H7 (cell line): ENCODE results near the gene AP5B1. TPM values are rescaled to one million over a fixed set of nuclear protein-coding genes. Genes with fewer than 3 reads are reported as not detected.

Experiments used
- DNase-seq: peaks from one replicate; pipeline ENCODE4 v3.0.0; 2012
- H3K27me3 ChIP-seq: 2 replicates; pipeline ENCODE4 v1.6.0; 2011; ENCODE audit warnings: mild to moderate bottlenecking, low read length; ENCODE audit not compliant: control insufficient read depth, insufficient read depth
- H3K36me3 ChIP-seq: replicated peaks from 2 replicates; pipeline ENCODE4 v1.5.1; 2011; ENCODE audit warnings: low read length; ENCODE audit not compliant: control insufficient read depth, insufficient read depth
- H3K4me3 ChIP-seq: 2 replicates; pipeline ENCODE4 v1.5.1; 2011; ENCODE audit warnings: low read depth, mild to moderate bottlenecking, control low read depth, low read length, moderate library complexity; ENCODE audit not compliant: insufficient read depth
- total RNA-seq: library from RNA; depleted of rRNA; stranded (reverse); fragments of >200 nt; shearing (Covaris generic); gene quantifications from 2 replicates; pipeline ENCODE4 v1.2.3, GENCODE V29; 2014; rRNA removed

Gene AP5B1, protein sequence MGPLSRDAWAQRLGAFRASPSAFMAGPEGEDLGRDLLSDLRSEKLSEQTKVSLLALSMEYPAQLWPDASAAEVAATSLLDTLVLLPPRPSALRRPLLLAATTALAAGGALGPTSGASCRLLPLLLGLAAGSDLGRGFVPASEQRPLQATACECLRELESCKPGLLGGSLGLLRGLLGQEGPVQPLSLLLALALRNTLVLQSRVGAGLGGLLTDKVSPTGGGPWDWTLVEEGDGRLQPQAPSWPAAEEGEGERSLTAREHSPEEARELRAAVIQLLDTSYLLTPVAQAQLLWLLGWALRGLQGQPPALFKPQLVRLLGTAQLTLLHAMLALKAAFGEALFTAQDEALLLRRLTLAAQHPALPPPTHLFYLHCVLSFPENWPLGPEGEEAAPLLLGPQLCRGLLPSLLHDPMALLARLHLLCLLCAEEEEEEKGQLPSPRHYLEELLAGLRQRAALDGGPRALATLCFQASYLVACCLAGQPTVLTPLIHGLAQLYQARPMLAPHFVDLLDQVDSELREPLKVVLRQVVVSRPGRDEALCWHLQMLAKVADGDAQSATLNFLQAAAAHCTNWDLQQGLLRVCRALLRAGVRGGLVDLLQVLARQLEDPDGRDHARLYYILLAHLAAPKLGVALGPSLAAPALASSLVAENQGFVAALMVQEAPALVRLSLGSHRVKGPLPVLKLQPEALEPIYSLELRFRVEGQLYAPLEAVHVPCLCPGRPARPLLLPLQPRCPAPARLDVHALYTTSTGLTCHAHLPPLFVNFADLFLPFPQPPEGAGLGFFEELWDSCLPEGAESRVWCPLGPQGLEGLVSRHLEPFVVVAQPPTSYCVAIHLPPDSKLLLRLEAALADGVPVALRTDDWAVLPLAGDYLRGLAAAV
- total RNA-seq: 6.7 and 7.8 TPM in 2 replicates

DNA sequence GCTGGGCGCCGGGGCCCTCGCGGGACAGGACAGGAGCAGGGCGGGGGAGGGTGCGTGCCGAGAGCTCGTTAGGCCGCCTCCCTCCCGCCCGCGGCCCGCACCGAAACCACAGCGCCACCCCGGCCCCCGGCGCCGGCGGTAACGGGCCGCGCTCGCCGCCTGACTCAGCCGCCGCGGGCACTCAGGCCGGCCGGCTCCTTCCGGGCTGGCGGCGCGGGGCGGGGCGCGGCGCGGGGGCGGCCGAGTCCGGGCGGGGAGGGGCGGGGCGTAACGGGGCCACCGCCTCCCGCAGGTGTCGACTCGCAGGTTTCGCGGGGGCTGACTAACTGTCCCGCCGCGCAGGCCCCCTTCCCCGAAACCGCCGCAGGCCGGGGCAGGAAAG, at the start of gene AP5B1:
Gene AP5B1 (minus strand): TSS at position 207 of the 382 bp plus-strand sequence. CDS start 385 bp downstream, outside the sequence.
- Histone ChIP-seq H3K27me3 (peaks cover 43% of the 10 kb centered on the region), H3K4me3 (peak within 1 kb of the TSS; percentile 69), H3K36me3 (no peaks in the 10 kb centered on the region; the same call in none of the 2 replicates)
- DNase-seq: peak; percentile 94

DNA sequence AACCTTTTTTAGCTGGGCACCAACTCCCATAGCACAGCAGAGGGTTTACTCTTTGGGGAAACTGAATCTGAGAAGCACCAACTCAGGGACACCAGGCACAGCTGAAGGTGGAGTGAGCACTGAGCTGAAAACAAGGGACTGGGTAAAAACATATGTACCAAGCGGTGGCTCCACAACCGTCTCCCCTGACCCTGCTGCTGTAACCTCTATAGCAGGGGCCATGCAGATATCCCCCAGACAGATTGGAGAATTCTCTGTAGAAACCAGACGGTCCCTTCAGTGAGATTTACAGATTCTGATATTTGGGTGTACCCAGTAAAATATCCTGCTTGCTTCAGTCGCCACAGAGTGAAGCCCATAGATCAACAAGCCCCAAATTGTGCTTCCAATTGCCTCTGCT, 48.7 kb upstream of the AP5B1 start:
- no peaks in the 10 kb centered on the region for H3K36me3 ChIP-seq
- peaks cover 9% of the 10 kb centered on the region for H3K27me3 ChIP-seq
- no peak for DNase-seq
- no peak overlapping the region for H3K4me3 ChIP-seq

DNA sequence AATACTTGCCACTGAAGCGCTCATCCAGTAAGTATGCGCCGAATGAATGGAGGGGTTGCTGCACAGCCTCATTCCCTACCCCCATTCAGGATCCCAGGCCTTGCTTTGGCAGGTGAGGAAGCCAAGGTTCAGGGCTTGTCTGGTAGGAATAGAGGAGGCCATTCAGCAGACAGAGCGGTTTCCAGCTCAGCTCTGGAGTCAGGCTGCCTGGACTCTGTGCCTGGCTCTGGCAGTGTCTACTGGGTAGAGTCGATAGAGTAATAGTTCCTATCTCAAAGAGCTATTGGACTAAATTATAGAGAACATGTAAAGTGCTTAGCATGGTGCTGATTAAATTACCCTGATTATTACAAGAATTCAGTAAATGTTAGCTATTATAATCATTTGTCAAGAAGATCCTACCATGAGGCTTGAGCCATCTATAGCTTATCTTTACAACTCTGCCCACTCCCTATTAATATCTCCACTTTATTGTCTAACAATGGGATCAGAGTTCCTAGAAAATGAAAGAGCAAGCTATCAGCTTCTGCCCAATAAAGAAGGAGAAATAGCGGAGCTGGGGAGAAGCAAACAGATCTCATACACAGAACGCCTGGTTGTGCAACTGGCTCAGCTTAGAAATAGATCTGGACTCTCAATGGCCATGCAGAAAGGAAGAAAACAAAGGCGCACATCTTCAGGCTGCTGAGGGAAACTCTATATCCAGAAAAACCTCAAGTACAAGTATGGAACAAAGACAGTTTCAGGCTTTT, 46.4 kb upstream of the AP5B1 start:
- Histone ChIP-seq H3K27me3 (no peaks in the 10 kb centered on the region; the same call in 1 of the 2 replicates), H3K4me3 (no peak overlapping the region), H3K36me3 (no peaks in the 10 kb centered on the region)
- no peak for DNase-seq

DNA sequence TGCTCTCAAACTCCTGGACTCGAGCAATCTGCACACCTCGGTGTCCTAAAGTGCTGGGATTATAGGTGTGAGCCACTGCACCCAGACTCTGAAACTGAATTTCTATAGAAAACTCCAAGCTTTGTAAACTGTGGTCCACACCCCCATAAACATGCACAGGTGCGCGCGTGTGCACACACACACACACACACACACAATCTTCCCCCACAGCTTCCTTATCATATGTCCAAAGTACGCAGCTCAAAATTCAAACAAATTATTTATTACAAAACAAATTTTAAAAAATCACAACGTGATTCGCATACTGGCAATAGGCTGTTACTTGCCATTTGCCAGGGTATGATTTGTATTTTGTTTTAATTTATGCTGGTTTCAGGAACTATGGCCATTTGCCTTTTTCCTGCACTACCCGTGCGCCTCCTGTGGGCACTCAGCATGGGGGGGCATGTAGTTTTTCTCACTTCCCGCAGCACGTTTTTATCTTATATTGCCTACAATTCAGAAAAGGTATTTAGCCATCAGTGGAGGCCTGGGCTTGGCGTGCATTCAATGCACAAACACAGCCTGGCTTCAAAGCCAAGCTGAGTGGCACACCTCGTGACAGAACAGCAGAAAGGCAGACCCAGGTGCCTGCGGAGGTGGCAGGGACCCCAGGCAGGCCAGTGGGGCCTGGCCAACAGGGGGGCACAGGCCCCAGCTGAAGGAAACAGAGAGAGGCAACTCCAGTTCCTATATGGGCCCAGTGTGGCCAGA, 42.2 kb upstream of the AP5B1 start:
- H3K4me3 ChIP-seq: no peak overlapping the region
- peaks cover under 1% of the 10 kb centered on the region for H3K27me3 ChIP-seq
- H3K36me3 ChIP-seq: no peaks in the 10 kb centered on the region
- no peak for DNase-seq

DNA sequence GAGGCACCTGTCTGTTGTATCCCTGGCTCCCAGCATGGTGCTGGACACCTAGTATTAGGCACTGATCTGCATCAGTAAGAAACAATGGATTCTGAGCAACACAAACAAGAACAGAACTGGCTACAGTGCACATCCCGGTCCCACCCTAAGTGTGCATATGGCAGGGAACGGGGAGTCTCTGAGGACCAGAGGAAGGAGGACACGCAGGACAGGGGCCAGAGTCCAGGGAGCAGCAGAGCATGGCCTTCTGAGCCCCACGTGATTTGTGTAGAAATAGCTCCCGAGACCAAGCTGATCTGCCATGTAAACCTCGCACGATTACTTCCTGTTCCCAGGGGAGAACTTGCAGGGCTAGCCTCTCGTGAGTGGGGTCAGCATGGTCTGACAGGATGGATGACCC, 40.3 kb upstream of the AP5B1 start:
- no peak for DNase-seq
- Histone ChIP-seq H3K36me3 (no peaks in the 10 kb centered on the region), H3K4me3 (no peak overlapping the region), H3K27me3 (peaks cover 14% of the 10 kb centered on the region)

DNA sequence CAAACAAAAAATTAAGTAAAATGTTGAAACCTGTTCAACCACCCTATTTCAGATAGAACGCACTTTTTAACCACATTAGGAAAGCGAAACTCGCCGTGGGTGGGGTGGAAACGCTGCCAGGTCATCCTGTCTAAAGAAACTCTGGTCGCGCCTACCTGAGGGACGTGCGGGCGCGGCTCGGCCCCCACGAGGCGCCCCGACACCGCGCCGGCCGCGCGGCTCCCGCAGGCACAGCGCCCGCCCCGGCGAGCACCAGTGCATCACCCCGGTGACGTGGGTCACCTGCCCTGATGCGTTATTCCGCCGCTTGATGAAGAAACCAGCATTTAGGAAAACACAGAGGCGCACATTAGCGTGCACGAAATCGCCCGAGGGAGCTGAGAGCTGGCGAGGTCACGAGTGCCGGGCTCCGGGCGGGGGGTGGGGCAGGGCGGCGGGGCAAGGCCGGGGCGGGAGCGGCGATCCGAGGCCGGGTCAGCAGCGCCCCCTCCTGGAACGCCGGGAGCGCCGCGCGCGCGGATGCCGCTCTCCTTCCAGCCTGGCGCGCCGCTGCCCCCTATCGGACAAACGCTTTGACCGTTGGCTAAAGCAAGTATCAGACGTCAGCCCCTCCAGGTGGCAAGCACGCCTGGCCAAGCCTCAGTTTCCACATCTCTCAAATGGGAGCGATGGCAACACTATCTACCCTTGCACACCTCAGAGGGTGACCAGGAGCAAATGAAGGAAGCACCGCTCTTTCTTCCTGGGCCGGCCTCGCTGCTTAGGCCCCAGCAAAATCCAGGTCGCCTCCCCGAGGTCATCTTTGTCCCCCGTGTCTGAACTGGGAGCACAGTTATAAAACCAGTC, 37.3 kb upstream of the AP5B1 start:
- Histone ChIP-seq H3K36me3 (no peaks in the 10 kb centered on the region), H3K27me3 (peaks cover 14% of the 10 kb centered on the region), H3K4me3 (peak overlapping the region; percentile 55)
- peak; percentile 99 for DNase-seq

DNA sequence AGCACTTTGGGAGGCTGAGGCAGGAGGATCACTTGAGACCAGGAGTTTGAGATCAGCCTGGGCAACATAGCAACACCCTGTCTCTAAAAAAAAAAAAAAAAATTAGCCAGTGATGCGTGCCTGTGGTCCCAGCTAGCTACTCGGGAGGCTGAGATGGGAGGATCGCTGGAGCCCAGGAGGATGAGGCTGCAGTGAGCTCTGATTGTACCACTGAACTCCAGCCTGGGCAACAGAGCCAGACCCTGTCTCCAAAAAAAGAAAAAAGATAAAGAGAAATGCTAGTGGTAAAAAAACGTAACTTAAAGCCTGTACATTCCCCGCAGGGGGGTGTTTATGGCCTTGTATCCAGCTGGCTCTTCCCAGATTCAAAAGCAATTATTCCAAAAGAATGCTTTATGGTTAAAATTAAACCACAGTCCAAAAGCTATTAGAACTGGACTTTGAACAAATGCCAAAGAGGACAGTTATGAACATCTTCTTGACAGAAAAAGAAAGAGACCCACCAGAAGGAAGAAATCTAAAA, 36.6 kb upstream of the AP5B1 start:
- no peak for DNase-seq
- Histone ChIP-seq H3K27me3 (peaks cover 14% of the 10 kb centered on the region), H3K4me3 (peak overlapping the region; percentile 55), H3K36me3 (no peaks in the 10 kb centered on the region)

DNA sequence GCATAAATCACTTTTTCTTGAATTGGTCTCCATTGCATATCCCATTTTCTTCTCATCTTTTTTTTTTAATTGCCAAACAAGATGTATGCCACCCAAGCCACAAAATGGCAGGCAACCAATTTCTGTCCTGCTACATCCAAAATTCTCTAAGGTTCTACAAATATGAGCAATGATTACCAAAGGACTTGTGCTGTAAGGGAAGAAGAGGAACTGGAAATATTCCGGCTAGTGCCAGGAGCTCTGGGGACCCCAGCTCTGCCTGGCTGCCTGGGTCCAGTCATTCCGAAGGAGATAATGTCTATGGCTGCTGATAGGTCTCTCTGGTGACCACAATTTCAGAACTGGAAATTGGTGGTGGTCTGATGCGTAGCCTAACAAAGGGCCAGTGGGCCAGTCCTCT, 35.9 kb upstream of the AP5B1 start:
- Histone ChIP-seq H3K27me3 (peaks cover 14% of the 10 kb centered on the region), H3K36me3 (no peaks in the 10 kb centered on the region), H3K4me3 (no peak overlapping the region)
- DNase-seq: no peak

DNA sequence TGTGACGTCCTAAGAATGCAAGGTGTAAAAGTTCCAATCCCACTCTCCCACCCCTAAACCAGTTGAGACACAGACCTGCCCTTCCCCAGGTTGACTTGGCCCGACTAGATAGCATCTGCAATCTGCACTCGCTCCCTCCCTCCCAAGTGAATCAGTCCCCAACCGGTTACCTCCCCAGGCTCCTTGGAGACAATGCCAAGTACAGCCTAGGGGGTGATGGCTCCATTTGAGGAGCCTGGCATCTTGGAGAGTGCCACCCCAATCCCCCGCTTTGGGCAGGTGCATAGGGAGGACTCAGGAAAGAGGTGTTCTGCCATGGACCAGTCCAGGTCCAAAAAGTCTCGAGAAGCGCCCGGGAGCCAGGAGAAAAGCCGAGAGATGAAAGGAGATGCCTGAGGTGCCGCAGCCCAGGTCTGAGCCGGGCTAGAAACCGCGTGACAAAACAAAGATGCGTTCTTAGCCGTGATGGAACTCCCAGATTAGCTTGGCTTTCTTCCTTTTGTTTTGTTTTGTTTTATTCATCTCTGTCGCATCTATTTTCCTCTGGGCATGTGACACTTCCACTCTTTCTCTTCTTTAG, 34.3 kb upstream of the AP5B1 start:
- H3K27me3 ChIP-seq: peaks cover 14% of the 10 kb centered on the region
- no peaks in the 10 kb centered on the region for H3K36me3 ChIP-seq
- no peak for DNase-seq
- no peak overlapping the region for H3K4me3 ChIP-seq

DNA sequence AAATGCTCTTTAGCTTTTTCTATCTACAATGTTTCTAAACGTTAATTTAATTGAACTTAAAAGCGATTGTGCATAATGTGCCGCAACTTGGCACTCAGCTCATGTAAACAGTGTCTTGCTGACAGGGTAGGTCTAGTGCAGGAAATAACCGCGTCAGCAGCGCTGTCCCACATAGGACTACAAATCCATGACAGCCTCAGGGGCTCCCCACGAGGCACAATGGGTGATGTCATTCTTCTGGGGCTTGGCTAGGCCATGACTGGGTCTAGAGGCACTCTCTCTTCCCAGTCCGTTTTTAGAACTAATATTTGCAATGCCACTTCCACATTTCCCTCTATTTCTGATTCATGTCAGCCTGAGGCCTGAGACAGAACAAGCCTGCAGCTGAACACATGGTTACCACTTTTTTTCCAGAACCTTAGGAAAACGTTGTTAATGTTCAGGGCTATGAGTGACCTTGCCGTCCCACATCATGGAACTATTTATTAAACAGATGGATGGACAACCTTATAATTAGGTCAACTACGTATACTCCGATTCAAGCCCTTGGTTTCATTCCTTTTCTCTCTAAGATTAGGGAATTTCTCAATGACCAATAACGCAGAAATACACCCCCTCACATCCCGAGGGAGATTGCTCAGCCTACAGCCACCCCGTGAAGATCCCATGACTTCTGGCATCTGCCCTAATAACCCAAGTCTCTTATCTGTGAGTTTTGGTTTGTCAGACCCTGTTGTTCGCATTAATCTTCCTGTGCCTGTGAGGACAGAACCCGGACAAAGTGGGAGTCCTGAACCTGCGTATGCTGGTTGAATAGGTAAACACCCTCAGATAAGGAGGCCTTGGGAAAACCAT, 33.6 kb upstream of the AP5B1 start:
- H3K27me3 ChIP-seq: peaks cover 14% of the 10 kb centered on the region

DNA sequence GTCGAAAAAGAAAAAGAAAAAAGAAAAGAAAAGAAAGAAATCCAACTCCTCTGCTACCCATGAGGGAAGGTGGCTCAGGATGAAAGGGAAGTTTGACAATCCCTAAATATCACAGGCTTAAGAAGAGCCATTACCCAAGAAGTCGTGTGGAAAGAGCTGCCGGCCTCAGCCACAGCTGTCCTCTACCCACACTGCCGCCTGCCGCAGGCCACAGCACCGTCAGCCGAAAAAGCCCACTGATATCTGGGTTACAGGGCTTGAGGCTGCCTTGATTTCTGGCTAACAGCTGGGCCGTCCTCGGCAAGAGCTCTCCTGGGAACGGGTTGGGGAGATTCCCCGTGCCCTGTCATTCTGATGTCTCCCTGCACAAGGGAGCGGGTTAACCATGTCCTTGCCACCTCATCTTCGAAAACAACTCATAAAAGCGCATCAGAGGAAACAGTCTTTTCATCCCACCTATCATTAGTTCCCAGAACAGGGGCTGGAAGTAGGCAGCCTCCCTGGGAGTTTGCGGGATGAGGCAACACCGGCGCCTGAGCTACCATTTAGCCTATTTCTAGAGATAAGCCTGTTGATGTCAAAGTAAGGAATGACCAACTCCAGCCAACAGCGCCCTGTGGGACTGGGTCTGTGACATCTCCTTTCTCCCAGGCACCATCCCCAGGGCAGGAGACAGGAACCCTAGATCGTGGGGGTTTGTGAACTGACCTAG, 31.1 kb upstream of the AP5B1 start:
- Histone ChIP-seq H3K36me3 (no peaks in the 10 kb centered on the region), H3K27me3 (peaks cover 2% of the 10 kb centered on the region; the same call in 1 of the 2 replicates), H3K4me3 (no peak overlapping the region)
- no peak for DNase-seq

More for the DNA sequence above, 33.6 kb upstream of the AP5B1 start:
- H3K36me3 ChIP-seq: no peaks in the 10 kb centered on the region
- DNase-seq: no peak
- H3K4me3 ChIP-seq: no peak overlapping the region
